Measurements from ENCODE around the gene ATOH8. TPM values are rescaled to one million over a fixed set of nuclear protein-coding genes. Genes with fewer than 3 reads are reported as not detected.

Gene ATOH8
- total and polyA plus RNA-seq, 2 donors (not counting 3 experiments of a cell fraction or from before 2014, with no cell fraction given), result 10.3 to 12.8 TPM

DNA sequence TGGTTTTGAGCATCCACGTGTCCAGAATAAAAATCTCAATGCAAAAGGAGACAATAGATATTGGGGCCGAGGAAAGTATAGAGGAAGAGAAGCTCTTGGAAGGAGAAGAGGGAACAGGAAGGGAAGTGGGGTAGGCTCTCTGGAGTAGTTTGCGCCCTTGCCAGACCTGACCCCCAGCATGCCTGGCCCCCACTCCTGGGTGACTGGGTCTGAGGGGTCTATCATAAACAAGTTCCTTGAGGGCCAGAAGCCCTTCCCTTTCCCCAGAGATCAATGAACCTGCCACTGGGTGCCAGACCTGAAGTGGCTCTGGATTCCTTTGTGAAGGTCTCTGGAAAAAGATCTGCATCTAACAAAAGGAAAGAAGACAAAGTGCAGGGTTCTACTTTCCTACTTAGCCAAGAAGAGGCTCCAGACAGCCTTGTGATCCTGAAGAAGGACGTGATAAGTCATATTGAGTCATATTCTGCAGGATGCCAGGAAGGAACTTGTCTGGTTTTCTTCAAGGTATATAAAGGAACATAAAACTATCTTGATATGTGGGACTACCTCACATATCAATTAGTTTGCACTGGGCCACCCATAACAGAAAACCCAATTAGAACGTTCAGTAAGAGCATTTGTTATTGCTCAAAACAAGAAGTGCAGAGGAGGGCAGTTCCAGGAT, 18.7 kb upstream of the ATOH8 start:
- H3K4me2 ChIP-seq (ENCODE audit: insufficient read depth, low read length), result peak overlapping the region; percentile 58
- CTCF ChIA-PET, result interaction anchor here (0.8 to 5.2 kb wide), 6 partner anchors 15 to 98 kb away, joined by 3 to 27 read pairs (median 6); no protein-coding TSS in a partner anchor
- TSS peak; percentile 88 for BruUV-seq (replicated peaks)

More for the DNA sequence above, 18.7 kb upstream of the ATOH8 start:
- intact Hi-C loops (cut with micrococcal nuclease), result loop anchor here (1.0 kb wide), 1 partner anchor 7 kb away; no protein-coding TSS in a partner anchor
- Histone ChIP-seq H3K27ac (ENCODE audit: insufficient read depth, low read depth, low read length) (peak overlapping the region; percentile 100), H3K27me3 (ENCODE audit: control insufficient read depth in 2 of 2, insufficient read depth in 2 of 2, low read length in 2 of 2) (no peaks in the 10 kb centered on the region), H3K4me3 (replicated peaks in 1 of 3; ENCODE audit: insufficient read depth in 1 of 3, low read depth in 1 of 3, low read length in 3 of 3) (no peak overlapping the region), H2AFZ (ENCODE audit: low read depth, low read length) (peak overlapping the region; percentile 15), H3K9ac (replicated peaks; ENCODE audit: extremely low read depth, insufficient read depth, low read length) (peak overlapping the region; percentile 74), H4K20me1 (replicated peaks; ENCODE audit: control insufficient read depth, extremely low read depth, insufficient read depth, low read length) (no peaks in the 10 kb centered on the region), H3K79me2 (ENCODE audit: control insufficient read depth, insufficient read depth, low read length) (no peaks in the 10 kb centered on the region), H3K36me3 (ENCODE audit: control insufficient read depth in 2 of 2, extremely low read depth in 1 of 2, insufficient read depth in 2 of 2, low read length in 2 of 2) (no peaks in the 10 kb centered on the region), H3K9me1 (replicated peaks; ENCODE audit: control insufficient read depth, extremely low read depth, insufficient read depth, low read length) (no peaks in the 10 kb centered on the region), H3K9me3 (replicated peaks; ENCODE audit: control insufficient read depth, insufficient read depth, low read length) (no peaks in the 10 kb centered on the region), H3K4me1 (ENCODE audit: control insufficient read depth, extremely low read depth, insufficient read depth, low read length) (peaks cover 24% of the 10 kb centered on the region)
- FAIRE-seq (peak; percentile 99), DNase-seq (ENCODE audit: low read depth, low spot score) (peak; percentile 54)
- dilution Hi-C loops (cut with MboI; ENCODE audit: extremely low pct_ligation_motif_present, low sequenced_read_pairs), result no loop called here
- TF ChIP-seq POLR2AphosphoS5 (IDR thresholded peaks at IDR 0.05; ENCODE audit: insufficient read depth, low read depth, low read length) (peak; percentile 62), JUN (IDR thresholded peaks at IDR 0.05; ENCODE audit: borderline replicate concordance, insufficient read depth, insufficient read length, low read depth) (no peak), FOS (IDR thresholded peaks at IDR 0.05; ENCODE audit: borderline replicate concordance, insufficient read depth, low read length) (peak; percentile 70), POLR2A (IDR thresholded peaks at IDR 0.05; ENCODE audit: low read depth, low read length) (peak; percentile 39), GATA2 (IDR thresholded peaks at IDR 0.05; ENCODE audit: insufficient read depth, insufficient read length, low read depth, low read length) (peak; percentile 24), CTCF (IDR thresholded peaks at IDR 0.05; ENCODE audit: extremely low read depth in 1 of 2, insufficient read depth in 1 of 2, low read depth in 1 of 2, low read length in 2 of 2) (no peak)
- POLR2A ChIA-PET, result no interaction called here

Data from endothelial cell of umbilical vein (primary cell).